HG03159 (cell line): Measurements from ENCODE around the gene ISLR.

ENCODE experiments used
- ATAC-seq: cut with Tn5 transposase; IDR thresholded peaks from one replicate; pipeline ENCODE4 v1.9.1; 2021; ENCODE audit warnings: mild to moderate bottlenecking, moderate library complexity; ENCODE audit not compliant: unreplicated experiment

ISLR gene

GRCh38 chr15:74173380-74174218 is at the start of gene ISLR:
ISLR (plus strand) TSS chr15:74173710; CDS start chr15:74174859, 1,149 bp downstream.
- ATAC-seq = no peak

- no peak for ATAC-seq
Observed at GRCh38 chr15:74124196-74124595, 49.3 kb upstream of the ISLR start.

- no peak for ATAC-seq
Observed at GRCh38 chr15:74124759-74125158, 48.8 kb upstream of the ISLR start.

- ATAC-seq = no peak
Observed at GRCh38 chr15:74127255-74127953, 46.1 kb upstream of the ISLR start.

- ATAC-seq = no peak
Observed at GRCh38 chr15:74127954-74128784, 45.3 kb upstream of the ISLR start.

GRCh38 chr15:74128785-74129585 is 44.5 kb upstream of the ISLR start:
- no peak for ATAC-seq

- no peak for ATAC-seq
Observed at GRCh38 chr15:74129586-74130154, 43.8 kb upstream of the ISLR start.

GRCh38 chr15:74130155-74130848 is 43.2 kb upstream of the ISLR start, which contains the start of gene ISLR2:
ISLR2 (plus strand) TSS chr15:74130586; CDS start chr15:74132755, 2,169 bp downstream.
- ATAC-seq = no peak

GRCh38 chr15:74130849-74131627 is 42.5 kb upstream of the ISLR start:
- ATAC-seq = no peak

- ATAC-seq = no peak
Observed at GRCh38 chr15:74131628-74132413, 41.7 kb upstream of the ISLR start.

- no peak for ATAC-seq
Observed at GRCh38 chr15:74132681-74133651, 40.5 kb upstream of the ISLR start.

- ATAC-seq = no peak
Observed at GRCh38 chr15:74133694-74134386, 39.7 kb upstream of the ISLR start.

- ATAC-seq = no peak
Observed at GRCh38 chr15:74134387-74135027, 39.0 kb upstream of the ISLR start.

- no peak for ATAC-seq
Observed at GRCh38 chr15:74135041-74135565, 38.4 kb upstream of the ISLR start.

- no peak for ATAC-seq
Observed at GRCh38 chr15:74136540-74136813, 37.0 kb upstream of the ISLR start.
